Bronchial epithelial cell (primary cell): ENCODE data around the gene TFEB. TPM values are rescaled to one million over a fixed set of nuclear protein-coding genes. Genes with fewer than 3 reads are reported as not detected.

Experiments used
- DNase-seq: peaks from one replicate; pipeline ENCODE4 v3.0.0-alpha.2; 2010; ENCODE audit warnings: low read depth
- FAIRE-seq: peaks from 2 replicates; lab custom pipeline; 2011; peaks lifted over from hg19 to GRCh38; lab: Jason Lieb, UNC
- H3K27me3 ChIP-seq: 2 replicates; pipeline ENCODE4 v1.5.1; 2011; ENCODE audit warnings: low read length; ENCODE audit not compliant: control insufficient read depth, insufficient read depth
- H3K36me3 ChIP-seq: 2 replicates; pipeline ENCODE4 v1.5.1; 2011; ENCODE audit warnings: low read length; ENCODE audit not compliant: control insufficient read depth, insufficient read depth
- H3K4me3 ChIP-seq: 2 replicates; pipeline ENCODE4 v1.5.1; 2011; ENCODE audit warnings: mild to moderate bottlenecking, low read depth, low read length, control low read depth
- total RNA-seq: library from RNA; depleted of rRNA; stranded (reverse); fragments of >200 nt; gene quantifications from 2 replicates; pipeline ENCODE4 v1.2.1, GENCODE V29; 2014
- TF ChIP-seq, protein P1 (sequence below): IDR thresholded peaks from 2 replicates; pipeline ENCODE4 v1.5.1; 2011; ENCODE audit warnings: mild to moderate bottlenecking, moderate library complexity, low read length, control low read depth, inconsistent platforms; ENCODE audit not compliant: insufficient read depth, severe bottlenecking

TFEB gene
- total RNA-seq, result 6.8 and 13.2 TPM in 2 replicates

DNA sequence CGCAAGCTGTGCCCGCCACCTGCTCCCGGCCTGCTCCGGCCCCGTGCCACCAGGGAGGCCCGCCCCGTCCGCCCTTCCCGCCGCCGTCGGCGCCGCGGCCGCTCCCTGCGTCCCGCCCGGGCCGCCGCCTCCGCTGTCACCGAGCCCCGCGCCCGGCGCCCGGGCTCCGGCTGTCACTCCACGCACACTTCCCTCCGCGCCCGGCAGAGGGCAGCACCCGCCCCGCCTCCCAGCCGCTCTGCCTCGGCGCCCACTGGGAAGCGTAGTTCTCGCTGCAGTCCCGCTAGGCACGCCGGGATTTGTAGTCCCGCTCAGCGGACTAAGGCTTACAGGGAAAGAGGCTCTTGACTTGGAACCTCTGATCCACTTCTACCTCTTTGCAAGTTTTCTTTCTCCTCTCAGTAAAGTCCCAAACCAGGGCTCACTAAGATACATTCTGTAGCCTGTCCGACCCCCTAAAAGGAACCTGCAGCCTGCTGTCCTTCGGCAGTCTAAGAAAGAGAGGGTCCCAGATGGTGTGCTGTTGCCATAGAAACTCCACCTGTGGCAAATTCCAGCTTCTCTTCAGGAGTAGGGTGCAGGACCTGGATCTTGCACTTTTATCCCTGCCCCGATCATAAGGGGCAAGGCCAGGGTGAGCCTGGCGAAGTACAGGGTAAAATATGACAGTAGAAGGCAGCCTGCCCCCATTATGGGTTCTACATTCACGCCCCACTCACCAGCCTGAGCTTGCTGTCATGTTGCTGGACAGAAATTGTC is at the start of gene TFEB:
TFEB (minus strand) TSS at position 182 of the 759 bp plus-strand sequence. CDS start 44,395 bp downstream, outside the sequence.
- H3K4me3 ChIP-seq, result peak within 1 kb of the TSS; percentile 65
- TF ChIP-seq, protein P1, sequence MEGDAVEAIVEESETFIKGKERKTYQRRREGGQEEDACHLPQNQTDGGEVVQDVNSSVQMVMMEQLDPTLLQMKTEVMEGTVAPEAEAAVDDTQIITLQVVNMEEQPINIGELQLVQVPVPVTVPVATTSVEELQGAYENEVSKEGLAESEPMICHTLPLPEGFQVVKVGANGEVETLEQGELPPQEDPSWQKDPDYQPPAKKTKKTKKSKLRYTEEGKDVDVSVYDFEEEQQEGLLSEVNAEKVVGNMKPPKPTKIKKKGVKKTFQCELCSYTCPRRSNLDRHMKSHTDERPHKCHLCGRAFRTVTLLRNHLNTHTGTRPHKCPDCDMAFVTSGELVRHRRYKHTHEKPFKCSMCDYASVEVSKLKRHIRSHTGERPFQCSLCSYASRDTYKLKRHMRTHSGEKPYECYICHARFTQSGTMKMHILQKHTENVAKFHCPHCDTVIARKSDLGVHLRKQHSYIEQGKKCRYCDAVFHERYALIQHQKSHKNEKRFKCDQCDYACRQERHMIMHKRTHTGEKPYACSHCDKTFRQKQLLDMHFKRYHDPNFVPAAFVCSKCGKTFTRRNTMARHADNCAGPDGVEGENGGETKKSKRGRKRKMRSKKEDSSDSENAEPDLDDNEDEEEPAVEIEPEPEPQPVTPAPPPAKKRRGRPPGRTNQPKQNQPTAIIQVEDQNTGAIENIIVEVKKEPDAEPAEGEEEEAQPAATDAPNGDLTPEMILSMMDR, result peak; percentile 90
- no peaks in the 10 kb centered on the region for H3K27me3 ChIP-seq
- no peak for FAIRE-seq
- peak; percentile 78 for DNase-seq
- H3K36me3 ChIP-seq, result no peaks in the 10 kb centered on the region

DNA sequence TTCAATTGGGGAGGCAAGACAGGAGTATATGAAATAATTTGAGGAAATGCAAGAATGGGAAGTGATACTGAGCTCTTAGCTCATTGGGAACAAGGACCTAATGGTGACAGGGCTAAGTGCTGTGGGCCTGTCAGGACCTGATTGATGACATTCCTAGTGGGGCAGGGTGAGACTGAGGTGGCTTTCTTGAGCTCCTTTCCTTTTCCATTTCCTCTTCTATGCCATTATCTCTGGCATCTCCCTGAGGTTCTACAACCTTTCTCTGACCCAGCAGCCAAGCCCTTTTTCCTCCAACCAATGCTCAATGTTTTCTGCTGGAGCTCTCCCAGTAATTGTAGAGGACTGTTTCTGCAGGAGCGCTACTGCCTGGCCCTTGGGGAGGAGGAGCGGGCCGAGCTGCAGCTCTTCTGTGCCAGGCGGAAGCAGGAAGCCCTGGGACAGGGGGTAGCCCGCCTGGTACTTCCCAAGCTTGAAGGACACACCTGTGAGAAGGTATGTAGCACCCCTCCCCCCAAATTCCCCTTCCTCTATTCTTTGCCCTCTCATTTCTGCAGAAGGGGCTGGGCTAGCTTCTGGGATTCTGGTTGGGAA is 49.3 kb upstream of the TFEB start:
- no peaks in the 10 kb centered on the region for H3K27me3 ChIP-seq
- peak; percentile 38 for DNase-seq
- no peak overlapping the region for H3K4me3 ChIP-seq
- TF ChIP-seq, protein P1, result no peak
- H3K36me3 ChIP-seq, result peaks cover 1% of the 10 kb centered on the region
- no peak for FAIRE-seq

DNA sequence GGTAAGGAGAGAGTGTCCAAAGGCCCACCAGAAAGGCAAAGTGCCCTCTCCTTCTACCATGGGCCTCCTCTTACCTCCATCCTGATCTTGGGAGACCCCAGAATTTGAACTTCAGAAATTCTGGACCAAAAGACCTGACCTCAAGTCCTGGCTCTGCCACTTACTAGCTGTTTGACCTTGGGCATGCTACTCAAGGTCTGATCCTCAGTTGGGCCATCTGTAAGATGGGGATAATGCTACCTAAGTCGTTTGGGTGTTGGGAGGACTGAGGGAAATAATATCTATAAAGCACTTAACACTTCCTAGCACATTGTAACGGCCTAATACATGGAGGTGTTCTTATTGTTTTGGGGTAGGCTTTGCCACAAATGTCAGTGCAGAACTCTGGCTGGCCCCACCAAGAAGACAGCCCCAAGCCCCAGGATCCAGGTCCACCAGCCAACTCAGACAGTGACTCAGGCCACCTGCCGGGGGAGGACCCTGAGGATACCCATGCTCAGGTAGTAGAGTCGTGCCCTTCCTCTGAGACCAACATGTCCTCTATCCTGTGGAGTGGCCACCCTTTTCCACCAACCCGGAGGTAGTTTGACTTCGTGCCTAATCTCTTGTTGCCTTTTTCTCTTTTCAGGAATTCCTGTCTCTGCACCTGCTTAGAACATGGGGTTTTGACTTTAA is 47.8 kb upstream of the TFEB start:
- no peak for FAIRE-seq
- TF ChIP-seq, protein P1, result no peak
- peaks cover 1% of the 10 kb centered on the region for H3K36me3 ChIP-seq
- DNase-seq, result no peak
- H3K4me3 ChIP-seq, result no peak overlapping the region
- no peaks in the 10 kb centered on the region for H3K27me3 ChIP-seq

DNA sequence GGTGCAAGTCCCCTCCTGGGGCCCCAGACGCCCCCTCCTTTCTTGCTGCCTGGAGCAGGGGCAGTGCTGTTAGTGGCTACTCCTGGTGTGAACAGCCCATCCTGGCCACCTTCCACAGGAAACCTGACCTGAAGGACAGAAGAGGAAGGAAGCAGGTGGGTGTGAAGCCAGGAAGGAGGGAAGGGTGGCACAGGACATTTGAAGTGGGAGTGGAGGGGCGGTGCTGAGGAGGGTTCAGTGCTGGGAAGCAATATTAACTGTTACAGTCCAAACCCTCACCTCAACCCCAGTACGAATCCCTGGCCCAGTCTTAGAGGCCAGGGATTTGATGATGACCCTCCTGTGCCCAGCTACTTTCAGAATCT is 45.9 kb upstream of the TFEB start:
- no peak for FAIRE-seq

DNA sequence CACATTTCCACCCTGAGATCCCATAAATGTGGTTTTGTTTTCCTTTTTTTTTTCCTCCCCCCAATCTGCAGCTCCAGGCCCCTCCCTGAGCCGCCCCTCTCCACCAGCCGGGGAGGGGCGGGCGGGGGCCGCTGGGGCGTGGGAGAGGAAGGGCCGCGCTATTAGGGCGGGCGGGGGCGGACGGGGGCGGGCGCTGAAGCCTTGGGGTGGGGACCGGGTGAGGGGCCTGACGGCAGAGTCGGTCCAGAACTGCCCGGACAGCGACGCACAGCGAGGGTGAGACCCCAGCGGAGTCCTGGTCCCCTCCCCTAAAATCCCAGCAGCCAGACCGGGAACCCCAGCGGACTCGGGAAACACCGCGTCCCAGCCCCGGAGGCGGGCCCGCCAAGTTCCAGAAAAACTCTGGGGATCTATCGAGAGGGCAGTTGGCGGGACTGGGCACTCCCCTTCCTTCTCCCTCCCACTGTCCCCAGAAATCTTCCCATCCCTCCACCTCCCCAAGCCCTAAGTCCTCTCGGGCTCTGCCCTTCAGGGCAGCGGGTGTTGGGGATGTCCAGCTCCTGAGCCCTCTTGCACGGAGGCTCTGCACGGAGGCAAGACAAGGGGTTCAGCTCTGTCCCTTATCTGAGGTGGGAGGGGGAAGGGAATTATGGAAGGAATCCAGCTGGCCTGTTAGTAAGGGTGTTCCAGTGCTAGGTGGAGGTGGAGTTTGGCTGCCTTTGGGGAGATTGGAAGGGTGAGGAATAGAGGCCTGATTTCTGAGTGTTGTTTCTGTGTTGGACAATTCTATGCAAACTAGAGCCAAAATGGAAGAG is 45.4 kb upstream of the TFEB start, which contains the start of gene PRICKLE4:
PRICKLE4 (plus strand) TSS at position 232 of the 815 bp plus-strand sequence. CDS start 2,692 bp downstream, outside the sequence.
- DNase-seq (peak; percentile 52), FAIRE-seq (no peak)
- H3K27me3 ChIP-seq, result no peaks in the 10 kb centered on the region
- peaks cover 4% of the 10 kb centered on the region for H3K36me3 ChIP-seq
- TF ChIP-seq, protein P1, result no peak
- peak within 1 kb of the TSS; percentile 58 for H3K4me3 ChIP-seq

More for the DNA sequence above, 45.9 kb upstream of the TFEB start:
- Histone ChIP-seq H3K36me3 (peaks cover 4% of the 10 kb centered on the region), H3K27me3 (no peaks in the 10 kb centered on the region), H3K4me3 (peak overlapping the region; percentile 58)
- no peak for DNase-seq
- TF ChIP-seq, protein P1, result no peak
